Activated CD8-positive, alpha-beta memory T cell treated with anti-CD3 and anti-CD28 coated beads, Interleukin-2, amount 50 U/mL, for 24 hours (primary cell): ENCODE data around the gene ATP10D.
"Not testable (repeated sequence)": the region's sequence is repeated elsewhere in the genome, so short reads cannot be mapped to it uniquely, and the experiment has no call there.

Experiments used
- DNase-seq: peaks from one replicate; pipeline ENCODE4 v3.0.0-alpha.2; 2020; ENCODE audit errors: extremely low read depth

ATP10D gene

GRCh38 chr4:47485047-47485692, at the start of gene ATP10D:
Gene ATP10D, plus strand, starts transcription at chr4:47485275. Its CDS starts 27,266 bp downstream, at chr4:47512541.
- DNase-seq = no peak

GRCh38 chr4:47442980-47443379, 42.1 kb upstream of the ATP10D start:
- DNase-seq = no peak

- DNase-seq = no peak
These were observed 41.0 kb upstream of the ATP10D start for GRCh38 chr4:47444031-47444430.

GRCh38 chr4:47451657-47452056, 33.4 kb upstream of the ATP10D start:
- no peak for DNase-seq

- DNase-seq = no peak
These were observed 22.3 kb upstream of the ATP10D start for GRCh38 chr4:47462799-47463234.

GRCh38 chr4:47463235-47463956, 21.7 kb upstream of the ATP10D start, which contains the start of gene COMMD8:
Gene COMMD8, minus strand, starts transcription at chr4:47463702. Its CDS starts 51 bp downstream, at chr4:47463651.
- DNase-seq = peak; percentile 96

GRCh38 chr4:47465004-47465403, 20.1 kb upstream of the ATP10D start:
- DNase-seq = no peak

GRCh38 chr4:47466056-47466785, 18.9 kb upstream of the ATP10D start:
- DNase-seq = no peak

GRCh38 chr4:47468706-47469365, 16.2 kb upstream of the ATP10D start:
- no peak for DNase-seq

GRCh38 chr4:47469951-47470350, 15.1 kb upstream of the ATP10D start:
- no peak for DNase-seq

GRCh38 chr4:47471064-47471463, 14.0 kb upstream of the ATP10D start:
- no peak for DNase-seq

GRCh38 chr4:47471591-47471990, 13.5 kb upstream of the ATP10D start:
- DNase-seq = no peak

- no peak for DNase-seq
These were observed 11.8 kb upstream of the ATP10D start for GRCh38 chr4:47473141-47473750.

- DNase-seq = no peak
These were observed 10.3 kb upstream of the ATP10D start for GRCh38 chr4:47474799-47475198.

GRCh38 chr4:47475411-47475810, 9.7 kb upstream of the ATP10D start:
- no peak for DNase-seq

GRCh38 chr4:47478804-47479203, 6.3 kb upstream of the ATP10D start:
- DNase-seq = no peak

GRCh38 chr4:47482326-47482725, 2.7 kb upstream of the ATP10D start:
- no peak for DNase-seq

GRCh38 chr4:47483745-47484144, 1.3 kb upstream of the ATP10D start:
- no peak for DNase-seq

- no peak for DNase-seq
These were observed 907 bp upstream of the ATP10D start for GRCh38 chr4:47484168-47484567.

- DNase-seq = no peak
These were observed 693 bp downstream of the ATP10D start for GRCh38 chr4:47485768-47486167.

- DNase-seq = no peak
These were observed 1.2 kb downstream of the ATP10D start for GRCh38 chr4:47486231-47486673.

GRCh38 chr4:47486727-47487126, 1.7 kb downstream of the ATP10D start:
- DNase-seq = not testable (repeated sequence)
